8988T (cell line): Measurements from ENCODE around the gene SPOPL.
"Not testable (repeated sequence)": the region's sequence is repeated elsewhere in the genome, so short reads cannot be mapped to it uniquely, and the experiment has no call there.

ENCODE experiments used
- DNase-seq: peaks from one replicate; pipeline ENCODE4 v3.0.0; 2011

SPOPL gene

GRCh38 chr2:138531913-138532312 is 30.3 kb downstream of the SPOPL start:
- DNase-seq: no peak

GRCh38 chr2:138534791-138535190 is 33.2 kb downstream of the SPOPL start:
- no peak for DNase-seq

- DNase-seq: no peak
These were observed 34.7 kb downstream of the SPOPL start for GRCh38 chr2:138536302-138536701.

GRCh38 chr2:138536740-138537139 is 35.2 kb downstream of the SPOPL start:
- DNase-seq: no peak

DNA sequence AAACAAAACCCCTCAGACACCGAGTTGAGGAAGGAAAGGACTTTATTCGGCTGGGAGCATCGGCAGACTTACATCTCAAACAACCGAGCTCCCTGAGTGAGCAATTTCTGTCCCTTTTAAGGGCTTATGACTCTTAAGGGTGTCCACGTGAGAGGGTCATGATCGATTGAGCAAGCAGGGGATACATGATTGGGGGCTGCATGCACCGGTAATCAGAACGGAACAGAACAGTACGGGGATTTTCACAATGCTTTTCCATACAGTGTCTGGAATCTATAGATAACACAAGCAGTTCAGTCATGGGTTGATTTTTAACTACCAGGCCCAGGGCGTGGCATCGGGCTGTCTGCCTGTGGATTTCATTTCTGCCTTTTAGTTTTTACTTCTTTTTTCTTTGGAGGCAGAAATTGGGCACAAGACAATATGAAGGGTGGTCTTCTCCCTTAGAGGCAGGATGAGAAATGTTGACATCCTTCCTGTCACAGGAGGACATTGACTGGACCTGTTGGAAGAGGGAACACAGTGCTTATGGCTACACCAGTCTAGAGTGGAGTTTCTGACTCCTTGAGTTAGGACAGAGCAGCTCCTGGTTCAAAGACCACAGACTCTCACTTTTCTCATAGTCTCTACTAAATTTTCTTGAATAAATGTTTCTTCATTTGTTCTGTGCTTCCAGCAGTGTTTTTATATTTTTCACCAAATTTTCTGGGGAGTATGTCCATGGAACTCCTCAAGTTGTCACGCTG is 35.8 kb downstream of the SPOPL start:
- DNase-seq: no peak

GRCh38 chr2:138544206-138544605 is 42.6 kb downstream of the SPOPL start:
- DNase-seq: not testable (repeated sequence)

GRCh38 chr2:138548796-138549195 is 47.2 kb downstream of the SPOPL start:
- DNase-seq: no peak

DNA sequence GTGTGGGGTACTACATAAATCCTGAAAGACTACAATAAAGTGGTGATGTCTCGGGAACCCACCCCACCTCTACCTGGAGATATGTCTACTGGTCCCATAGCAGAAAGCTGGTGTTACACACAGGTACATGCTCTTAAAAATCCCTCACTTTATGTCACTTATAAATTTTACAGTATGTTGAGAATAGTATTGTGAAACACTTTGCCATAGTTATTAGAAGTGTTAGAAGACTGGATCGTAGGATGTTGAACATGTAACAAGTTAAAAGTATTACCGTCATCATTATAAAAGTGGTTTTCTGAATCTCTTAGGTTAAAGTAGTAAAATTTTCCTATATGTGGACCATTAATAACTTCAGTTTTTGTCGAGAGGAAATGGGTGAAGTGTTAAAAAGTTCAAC is 48.6 kb downstream of the SPOPL start:
- no peak for DNase-seq

GRCh38 chr2:138550670-138551287 is 49.2 kb downstream of the SPOPL start:
- DNase-seq: no peak

GRCh38 chr2:138554123-138554522 is 52.6 kb downstream of the SPOPL start:
- no peak for DNase-seq

DNA sequence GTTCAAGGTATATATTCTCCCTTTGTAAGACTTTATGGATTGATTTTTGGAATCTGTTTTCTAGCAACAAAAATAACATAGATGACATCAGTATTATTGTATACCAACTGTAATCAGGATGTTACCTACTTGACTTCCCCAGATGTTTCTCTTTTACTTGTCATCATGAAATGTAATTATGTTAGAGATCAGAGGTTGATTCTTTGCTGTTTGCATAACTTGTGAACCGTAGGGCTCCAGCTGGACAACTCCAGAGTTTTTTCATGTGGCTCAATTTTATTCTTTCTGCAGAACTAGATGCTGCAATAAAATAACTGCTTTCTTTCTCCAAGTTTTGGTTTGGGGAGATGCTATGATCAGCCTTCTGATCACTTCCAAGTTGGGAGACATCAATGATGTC is 58.1 kb downstream of the SPOPL start:
- no peak for DNase-seq

DNA sequence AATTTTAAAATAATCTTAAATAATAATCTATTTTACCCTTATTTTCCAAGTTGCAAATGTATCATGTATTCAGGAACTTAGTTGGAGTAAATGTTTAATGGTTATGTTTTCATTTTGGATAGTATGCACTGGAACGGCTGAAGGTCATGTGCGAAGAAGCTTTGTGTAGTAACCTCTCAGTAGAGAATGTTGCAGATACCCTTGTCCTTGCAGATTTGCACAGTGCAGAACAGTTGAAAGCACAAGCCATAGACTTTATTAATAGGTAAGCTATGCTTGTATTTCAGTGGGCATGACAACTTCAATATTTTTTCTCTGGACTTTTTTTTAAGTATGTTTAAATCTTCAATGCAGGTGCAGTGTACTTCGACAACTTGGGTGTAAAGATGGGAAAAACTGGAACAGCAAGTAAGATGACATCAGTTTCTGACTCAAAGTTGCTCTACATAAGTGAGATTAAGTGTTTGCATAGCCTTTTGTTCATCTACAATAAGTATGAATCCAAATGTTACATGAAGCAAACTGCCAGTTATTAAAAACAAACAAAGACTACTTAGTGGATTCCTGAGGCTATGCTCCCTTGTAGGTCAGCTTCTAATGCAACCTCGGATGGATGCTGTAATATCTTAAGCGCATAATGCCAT is 63.1 kb downstream of the SPOPL start:
- no peak for DNase-seq

- no peak for DNase-seq
These were observed 63.6 kb downstream of the SPOPL start for GRCh38 chr2:138565230-138565598.

GRCh38 chr2:138572318-138572717 is 70.7 kb downstream of the SPOPL start:
- no peak for DNase-seq

DNA sequence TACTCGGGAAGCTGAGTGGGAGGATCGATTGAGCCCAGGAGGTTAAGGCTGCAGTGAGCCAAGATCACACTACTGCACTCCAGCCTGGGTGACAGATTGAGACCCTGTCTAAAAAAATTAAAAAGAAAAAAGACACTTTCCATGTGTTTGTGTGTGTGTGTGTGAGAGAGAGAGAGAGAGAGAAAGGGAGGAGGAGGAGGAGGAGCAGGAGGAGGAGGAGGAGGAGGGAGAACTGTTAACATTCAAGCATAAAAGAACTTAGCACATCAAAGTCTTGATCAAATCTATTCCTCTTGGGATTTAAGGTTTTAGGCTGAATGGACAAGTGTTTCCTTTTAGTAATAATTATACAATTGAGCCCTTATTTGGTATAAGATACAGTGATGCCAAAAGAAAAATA is 75.5 kb downstream of the SPOPL start:
- DNase-seq: no peak

- DNase-seq: no peak
These were observed 78.0 kb downstream of the SPOPL start for GRCh38 chr2:138579556-138579955.

- DNase-seq: no peak
These were observed 80.3 kb downstream of the SPOPL start for GRCh38 chr2:138581909-138582308.

DNA sequence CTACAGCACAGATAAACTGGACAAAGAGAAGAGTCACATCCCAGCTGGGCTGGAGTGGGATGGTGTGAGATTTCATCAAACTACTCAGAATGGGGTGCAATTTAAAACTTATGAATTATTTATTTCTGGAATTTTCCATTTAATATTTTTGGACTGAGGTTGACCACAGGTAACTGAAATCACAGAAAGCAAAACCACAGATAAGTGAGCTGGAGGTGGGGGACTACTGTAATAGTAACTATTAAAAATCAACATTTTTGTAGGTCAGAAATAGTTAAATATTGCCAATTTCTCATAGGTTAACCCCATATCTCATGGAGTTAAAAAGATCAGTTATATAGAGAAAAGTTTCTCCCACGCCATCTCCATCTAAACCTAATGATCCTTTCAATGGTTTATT is 88.1 kb downstream of the SPOPL start:
- DNase-seq: no peak

- DNase-seq: no peak
These were observed 94.8 kb downstream of the SPOPL start for GRCh38 chr2:138596403-138596802.

DNA sequence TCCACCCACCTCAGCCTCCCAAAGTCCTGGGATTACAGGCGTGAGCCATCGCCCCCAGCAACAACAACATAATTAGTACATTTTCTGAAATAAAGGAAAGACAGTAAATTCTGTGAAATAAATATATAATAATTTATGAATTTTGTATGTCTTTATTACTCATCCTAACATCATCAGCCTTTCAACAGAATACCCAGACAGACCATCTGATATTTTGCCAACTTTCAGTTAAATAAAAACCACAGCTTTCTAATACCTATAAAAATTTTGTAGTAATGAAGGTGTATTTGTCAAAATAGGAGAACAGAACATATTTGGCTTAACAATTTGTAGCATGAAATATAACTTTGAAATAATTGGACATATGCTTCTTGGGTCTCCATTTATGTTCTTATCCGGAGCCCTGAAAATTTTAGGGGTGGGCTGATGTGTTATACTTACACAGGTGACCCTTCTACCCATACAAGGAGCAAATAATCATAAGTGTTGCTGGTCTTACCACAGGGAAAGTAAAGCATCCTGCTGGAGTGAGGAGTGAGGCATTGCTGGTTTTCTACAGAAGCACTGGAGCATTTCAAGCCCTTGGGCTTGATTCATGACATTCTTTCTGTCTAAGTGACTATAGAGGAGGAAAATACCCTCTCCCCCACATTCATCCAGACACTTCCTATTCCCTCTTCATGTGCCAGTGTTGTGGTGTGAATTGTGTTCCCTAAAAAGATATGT is 99.3 kb downstream of the SPOPL start:
- no peak for DNase-seq

- DNase-seq: no peak
These were observed 100.0 kb downstream of the SPOPL start for GRCh38 chr2:138601458-138602165.

DNA sequence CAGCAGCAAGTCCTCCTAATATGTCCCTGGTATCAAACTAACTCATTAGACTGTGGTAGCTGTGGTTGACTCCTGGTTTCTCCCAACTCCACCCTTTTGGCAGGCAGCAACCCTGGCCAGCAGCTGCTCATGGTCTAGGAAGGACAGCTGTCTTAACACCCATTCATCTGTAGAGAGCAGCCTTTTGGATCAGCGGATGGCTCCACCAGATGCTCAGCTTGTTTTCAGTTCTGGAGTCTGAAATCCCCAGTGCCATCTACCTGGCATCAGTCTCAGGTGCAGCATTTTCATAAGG is 100.5 kb downstream of the SPOPL start:
- DNase-seq: no peak

GRCh38 chr2:138607746-138608145 is 106.2 kb downstream of the SPOPL start:
- DNase-seq: no peak
